Measurements from ENCODE around the gene TMEM209. TPM values are rescaled to one million over a fixed set of nuclear protein-coding genes. Genes with fewer than 3 reads are reported as not detected.

The TMEM209 gene
- total and polyA plus RNA-seq, 4 donors, result 4.5 to 10.1 (median 9.0) TPM

- Histone ChIP-seq H3K36me3 (ENCODE audit: control insufficient read depth in 4 of 4, insufficient read depth in 3 of 4, low read depth in 1 of 4, low read length in 3 of 4) (peaks cover 0 to 30% (median 12%) of the 10 kb centered on the region in 4 donors), H3K27me3 (ENCODE audit: control insufficient read depth in 4 of 4, insufficient read depth in 4 of 4, low read length in 3 of 4) (no peaks in the 10 kb centered on the region), H3K27ac (ENCODE audit: low read depth in 1 of 2, low read length in 2 of 2) (no peak overlapping the region), H3K4me1 (ENCODE audit: control insufficient read depth in 4 of 4, insufficient read depth in 4 of 4, low read length in 3 of 4) (no peaks in the 10 kb centered on the region), H3K4me3 (ENCODE audit: low read depth in 1 of 3, low read length in 3 of 3) (no peak overlapping the region), H3K9ac (ENCODE audit: low read depth in 1 of 2, low read length in 2 of 2) (no peak overlapping the region), H3K9me3 (ENCODE audit: control insufficient read depth in 4 of 4, low read length in 3 of 4) (no peaks in the 10 kb centered on the region)
- TF ChIP-seq ZBTB33 (IDR thresholded peaks at IDR 0.05), result no peak
- no peak for TF ChIP-seq HNF4A (conservative IDR thresholded peaks at IDR 0.05)
- TF ChIP-seq GABPA (IDR thresholded peaks at IDR 0.05 in 1 of 2, conservative IDR thresholded peaks at IDR 0.05 in 1 of 2), result no peak
- TF ChIP-seq FOXA2 (IDR thresholded peaks at IDR 0.05), result no peak
- no peak for TF ChIP-seq FOXA1 (IDR thresholded peaks at IDR 0.05)
- no peak for TF ChIP-seq REST (IDR thresholded peaks at IDR 0.05)
- no peak for TF ChIP-seq SP1 (IDR thresholded peaks at IDR 0.05)
- no peak for TF ChIP-seq CTCF (IDR thresholded peaks at IDR 0.05; ENCODE audit: low read depth, low read length, missing input control)
- no peak for TF ChIP-seq RXRA (IDR thresholded peaks at IDR 0.05)
- TF ChIP-seq NR2F2 (IDR thresholded peaks at IDR 0.05), result no peak
- TF ChIP-seq ATF3 (IDR thresholded peaks at IDR 0.05), result no peak
- no peak for TF ChIP-seq RAD21 (IDR thresholded peaks at IDR 0.05)
- no peak for TF ChIP-seq JUND (IDR thresholded peaks at IDR 0.05)
- no peak for TF ChIP-seq YY1 (IDR thresholded peaks at IDR 0.05)
- over 99% methylated on average over 2 of the region's 2 CpGs for WGBS
- no peak for DNase-seq (ENCODE audit: low spot score)
Measured at GRCh38 chr7:130139193-130139960, 65.8 kb downstream of the TMEM209 start.

- no peak overlapping the region for H3K27ac ChIP-seq (ENCODE audit: low read depth in 1 of 2, low read length in 2 of 2)
- no peak for DNase-seq (ENCODE audit: low spot score)
- H3K27me3 ChIP-seq (ENCODE audit: control insufficient read depth in 4 of 4, insufficient read depth in 4 of 4, low read length in 3 of 4), result no peaks in the 10 kb centered on the region
- no peak overlapping the region for H3K4me3 ChIP-seq (ENCODE audit: low read depth in 1 of 3, low read length in 3 of 3)
- 97% methylated on average over 4 of the region's 4 CpGs for WGBS
- no peaks in the 10 kb centered on the region for H3K4me1 ChIP-seq (ENCODE audit: control insufficient read depth in 4 of 4, insufficient read depth in 4 of 4, low read length in 3 of 4)
- H3K9me3 ChIP-seq (ENCODE audit: control insufficient read depth in 4 of 4, low read length in 3 of 4), result no peaks in the 10 kb centered on the region
- H3K36me3 ChIP-seq (ENCODE audit: control insufficient read depth in 4 of 4, insufficient read depth in 3 of 4, low read depth in 1 of 4, low read length in 3 of 4), result peaks cover 0 to 45% (median 21%) of the 10 kb centered on the region in 4 donors
- no peak overlapping the region for H3K9ac ChIP-seq (ENCODE audit: low read depth in 1 of 2, low read length in 2 of 2)
- TF ChIP-seq RXRA (IDR thresholded peaks at IDR 0.05), result no peak
- TF ChIP-seq NR2F2 (IDR thresholded peaks at IDR 0.05), result no peak
- no peak for TF ChIP-seq CTCF (IDR thresholded peaks at IDR 0.05; ENCODE audit: low read depth, low read length, missing input control)
- no peak for TF ChIP-seq FOXA1 (IDR thresholded peaks at IDR 0.05)
- no peak for TF ChIP-seq RAD21 (IDR thresholded peaks at IDR 0.05)
- TF ChIP-seq TAF1 (conservative IDR thresholded peaks at IDR 0.05), result no peak
- no peak for TF ChIP-seq MAX (IDR thresholded peaks at IDR 0.05)
- no peak for TF ChIP-seq HNF4G (IDR thresholded peaks at IDR 0.05)
- TF ChIP-seq REST (IDR thresholded peaks at IDR 0.05), result no peak
- no peak for TF ChIP-seq SP1 (IDR thresholded peaks at IDR 0.05)
- TF ChIP-seq JUND (IDR thresholded peaks at IDR 0.05), result no peak
- TF ChIP-seq HNF4A (conservative IDR thresholded peaks at IDR 0.05), result no peak
- TF ChIP-seq YY1 (IDR thresholded peaks at IDR 0.05), result no peak
Measured at GRCh38 chr7:130137207-130137606, 68.0 kb downstream of the TMEM209 start.
